Measurements from ENCODE around the gene HAUS8.

HAUS8 gene

DNA sequence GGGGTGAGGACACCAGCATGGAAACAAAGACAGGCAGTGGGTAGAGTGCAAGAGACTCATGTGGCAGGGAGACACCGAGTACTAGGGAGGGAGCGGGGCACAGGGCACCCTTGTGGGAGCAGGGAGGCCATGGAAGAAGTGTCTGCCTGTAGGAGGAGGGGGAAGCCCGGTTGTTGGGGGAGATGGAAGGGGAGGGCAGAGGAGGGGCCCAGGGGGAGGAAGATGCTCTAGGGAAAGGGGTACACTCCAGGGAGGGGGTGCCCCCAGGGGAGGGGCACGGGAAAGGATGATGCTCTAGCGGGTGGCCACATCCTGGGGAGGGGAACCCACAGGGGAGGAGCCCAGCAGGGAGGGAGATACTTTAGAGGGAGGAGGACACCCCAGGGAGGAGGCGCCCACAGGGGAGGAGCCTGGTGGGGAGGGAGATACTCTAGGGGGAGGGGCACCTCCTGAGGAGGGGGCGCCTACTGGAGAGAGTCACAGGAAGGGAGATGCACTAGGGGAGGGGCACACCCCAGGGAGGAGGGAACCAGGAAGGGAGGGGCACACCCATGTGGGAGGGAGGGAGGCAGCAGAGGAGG lies 73.6 kb downstream of the HAUS8 start:
- Histone ChIP-seq H3K4me2 (ENCODE audit: low read depth, low read length) (no peak overlapping the region), H3K9ac (ENCODE audit: low read length) (no peak overlapping the region), H3F3A (ENCODE audit: insufficient read depth, low read length) (no peaks in the 10 kb centered on the region), H3K4me3 (ENCODE audit: low read length) (no peak overlapping the region), H2AFZ (ENCODE audit: low read length) (no peak overlapping the region), H4K20me1 (ENCODE audit: insufficient read depth, low read length) (no peaks in the 10 kb centered on the region), H3K36me3 (replicated peaks; ENCODE audit: insufficient read depth, low read length) (no peaks in the 10 kb centered on the region), H3K79me2 (ENCODE audit: low read length) (no peaks in the 10 kb centered on the region), H3K27me3 (replicated peaks; ENCODE audit: insufficient read depth, low read length) (peaks cover 50% of the 10 kb centered on the region), H3K4me1 (ENCODE audit: low read length) (no peaks in the 10 kb centered on the region), H3K9me3 (replicated peaks; ENCODE audit: insufficient read depth, low read length) (no peaks in the 10 kb centered on the region), H3K9me2 (replicated peaks; ENCODE audit: insufficient read depth, low read length) (no peaks in the 10 kb centered on the region), H3K27ac (ENCODE audit: low read length) (no peak overlapping the region)
- no peak for DNase-seq
- no peak for TF ChIP-seq EZH2phosphoT487 (IDR thresholded peaks at IDR 0.05; ENCODE audit: low read length)
- TF ChIP-seq, protein P1, sequence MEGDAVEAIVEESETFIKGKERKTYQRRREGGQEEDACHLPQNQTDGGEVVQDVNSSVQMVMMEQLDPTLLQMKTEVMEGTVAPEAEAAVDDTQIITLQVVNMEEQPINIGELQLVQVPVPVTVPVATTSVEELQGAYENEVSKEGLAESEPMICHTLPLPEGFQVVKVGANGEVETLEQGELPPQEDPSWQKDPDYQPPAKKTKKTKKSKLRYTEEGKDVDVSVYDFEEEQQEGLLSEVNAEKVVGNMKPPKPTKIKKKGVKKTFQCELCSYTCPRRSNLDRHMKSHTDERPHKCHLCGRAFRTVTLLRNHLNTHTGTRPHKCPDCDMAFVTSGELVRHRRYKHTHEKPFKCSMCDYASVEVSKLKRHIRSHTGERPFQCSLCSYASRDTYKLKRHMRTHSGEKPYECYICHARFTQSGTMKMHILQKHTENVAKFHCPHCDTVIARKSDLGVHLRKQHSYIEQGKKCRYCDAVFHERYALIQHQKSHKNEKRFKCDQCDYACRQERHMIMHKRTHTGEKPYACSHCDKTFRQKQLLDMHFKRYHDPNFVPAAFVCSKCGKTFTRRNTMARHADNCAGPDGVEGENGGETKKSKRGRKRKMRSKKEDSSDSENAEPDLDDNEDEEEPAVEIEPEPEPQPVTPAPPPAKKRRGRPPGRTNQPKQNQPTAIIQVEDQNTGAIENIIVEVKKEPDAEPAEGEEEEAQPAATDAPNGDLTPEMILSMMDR (IDR thresholded peaks at IDR 0.05; ENCODE audit: low read length): no peak
- TF ChIP-seq EZH2 (optimal IDR thresholded peaks at IDR 0.05; ENCODE audit: low read depth, low read length): no peak

Measured in MM.1S (cell line).